Stomach smooth muscle (tissue), 2 donors: ENCODE measurements around the gene IL3.

Experiments used
- H3K27ac ChIP-seq: one replicate; pipeline ENCODE4 v1.7.0; 2013; ENCODE audit warnings: mild to moderate bottlenecking, low read length, inconsistent platforms
- H3K27me3 ChIP-seq, 2 donors: one replicate each; pipeline ENCODE4 v1.7.0; 2013; ENCODE audit warnings: low read length in 2 of 2; ENCODE audit not compliant: insufficient read depth in 2 of 2, control insufficient read depth in 1 of 2
- H3K36me3 ChIP-seq, 2 donors: one replicate each; pipeline ENCODE4 v1.7.0; 2013; ENCODE audit warnings: low read length in 2 of 2; ENCODE audit not compliant: control insufficient read depth in 2 of 2, insufficient read depth in 2 of 2
- H3K4me1 ChIP-seq: one replicate; pipeline ENCODE4 v1.7.0; 2013; ENCODE audit warnings: low read length; ENCODE audit not compliant: control insufficient read depth, insufficient read depth
- H3K4me3 ChIP-seq, 2 donors: one replicate each; pipeline ENCODE4 v1.7.0; 2013; ENCODE audit warnings: low read length in 2 of 2
- H3K9ac ChIP-seq, 2 donors: one replicate each; pipeline ENCODE4 v1.7.0; 2013; ENCODE audit warnings: low read length in 2 of 2, mild to moderate bottlenecking in 1 of 2
- H3K9me3 ChIP-seq, 2 donors: one replicate each; pipeline ENCODE4 v1.7.0; 2013; ENCODE audit warnings: low read length in 2 of 2; ENCODE audit not compliant: control insufficient read depth in 2 of 2
- donor health status: healthy.
- donor health status: Pancreatic carcinoma.

Gene IL3

DNA sequence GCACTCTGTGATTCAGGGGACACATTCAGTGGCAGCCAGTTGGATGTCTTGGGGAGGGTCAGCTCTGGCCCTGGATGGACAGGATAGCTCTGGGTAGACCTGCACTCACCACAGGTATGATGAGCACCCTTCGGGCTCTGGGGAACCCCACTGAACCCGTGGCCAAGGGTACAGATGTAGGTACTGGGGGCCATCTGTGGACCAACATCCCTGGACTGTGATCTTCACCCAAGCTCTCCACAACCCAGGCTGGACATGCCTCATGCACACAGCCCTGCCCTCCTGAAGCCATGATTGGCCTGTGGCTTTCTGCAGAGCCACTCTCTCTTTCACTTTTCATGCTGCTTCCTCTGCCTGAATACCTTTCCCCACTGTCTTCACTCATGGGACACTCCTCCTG, 33.4 kb upstream of the IL3 start:
- Histone ChIP-seq H3K9me3 (no peaks in the 10 kb centered on the region), H3K4me3 (no peak overlapping the region), H3K27me3 (peaks cover 0 to 3% of the 10 kb centered on the region in 2 donors), H3K9ac (no peak overlapping the region), H3K36me3 (no peaks in the 10 kb centered on the region), H3K27ac (no peak overlapping the region), H3K4me1 (no peaks in the 10 kb centered on the region)

DNA sequence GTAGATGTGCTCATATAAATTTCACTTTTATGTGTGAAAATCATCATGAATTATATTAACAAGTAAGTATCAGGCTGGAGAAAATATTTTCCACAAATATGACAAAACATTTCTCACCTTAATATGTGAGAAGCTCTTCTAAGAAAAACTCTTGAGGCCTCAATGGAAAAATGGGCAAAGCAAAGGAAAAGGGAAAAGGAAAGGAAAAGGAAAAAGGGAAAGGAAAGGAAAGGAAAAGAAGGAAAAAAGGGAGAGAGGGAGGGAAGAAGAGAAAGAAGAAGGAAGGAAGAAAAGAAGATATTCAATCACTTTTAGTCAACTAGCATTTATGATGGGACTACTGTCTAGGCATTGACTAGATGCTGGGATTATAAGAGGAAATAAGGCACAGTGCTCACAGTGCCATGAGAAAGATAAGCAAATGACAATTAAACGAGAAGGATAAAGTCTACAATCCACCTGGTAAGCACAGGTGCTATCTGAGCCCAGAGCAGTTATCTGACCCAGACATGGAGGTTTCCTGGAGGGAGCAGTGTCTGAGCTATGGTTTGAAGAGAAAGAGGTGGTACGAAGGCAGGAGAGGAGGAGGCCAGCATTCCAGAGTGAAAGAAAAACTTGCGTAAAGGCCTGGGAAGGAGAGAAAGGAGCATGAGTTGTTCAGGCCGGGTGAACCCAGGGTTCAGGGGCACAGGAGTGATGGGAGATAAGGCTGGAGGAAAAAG, 30.7 kb upstream of the IL3 start:
- Histone ChIP-seq H3K4me1 (no peaks in the 10 kb centered on the region), H3K27me3 (peaks cover 0 to 3% of the 10 kb centered on the region in 2 donors), H3K4me3 (no peak overlapping the region), H3K9ac (no peak overlapping the region), H3K9me3 (no peaks in the 10 kb centered on the region), H3K27ac (no peak overlapping the region), H3K36me3 (no peaks in the 10 kb centered on the region)

DNA sequence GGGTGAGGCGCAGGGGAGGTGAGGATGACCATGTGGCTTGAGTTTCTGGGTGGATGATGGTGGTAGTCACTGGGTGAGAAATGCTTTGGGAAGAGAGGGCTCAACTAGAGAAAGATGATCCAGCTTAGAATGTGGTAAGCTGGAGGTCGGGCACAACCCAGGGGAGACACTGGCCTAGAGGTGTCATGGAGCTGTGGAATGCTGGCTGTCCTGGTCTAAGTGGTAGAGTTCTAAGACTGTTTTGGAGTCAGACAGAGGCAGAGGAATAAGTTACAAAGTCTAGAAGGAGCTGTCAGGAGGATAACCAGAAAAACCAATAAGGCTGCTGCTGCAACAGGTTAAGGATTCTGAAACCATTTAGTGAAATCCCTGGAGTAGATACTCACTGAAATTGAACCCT, 29.8 kb upstream of the IL3 start:
- H3K36me3 ChIP-seq: no peaks in the 10 kb centered on the region
- H3K27me3 ChIP-seq: peaks cover 0 to 3% of the 10 kb centered on the region in 2 donors
- H3K4me1 ChIP-seq: no peaks in the 10 kb centered on the region
- no peak overlapping the region for H3K27ac ChIP-seq
- no peaks in the 10 kb centered on the region for H3K9me3 ChIP-seq
- no peak overlapping the region for H3K4me3 ChIP-seq
- H3K9ac ChIP-seq: no peak overlapping the region

DNA sequence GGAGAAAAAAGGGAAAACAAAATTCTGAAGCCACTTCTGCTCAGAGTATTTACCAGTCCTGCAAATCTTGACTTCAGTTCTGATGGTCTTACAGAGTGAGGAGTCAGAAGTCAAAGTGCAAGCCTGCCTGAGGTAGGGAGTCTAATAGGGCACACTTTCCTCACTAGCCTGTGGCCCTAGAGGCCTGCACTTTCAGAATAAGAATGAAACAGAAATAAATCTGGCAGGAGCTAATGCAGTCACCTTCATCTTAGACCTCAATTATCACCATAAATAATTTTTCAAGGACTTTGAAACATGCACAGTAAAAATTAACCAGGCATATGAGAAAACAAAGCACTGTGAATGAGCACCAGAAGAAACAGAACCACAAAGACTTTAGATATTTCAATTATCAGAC, 28.3 kb upstream of the IL3 start:
- Histone ChIP-seq H3K9ac (no peak overlapping the region), H3K9me3 (no peaks in the 10 kb centered on the region), H3K27me3 (no peaks in the 10 kb centered on the region), H3K27ac (no peak overlapping the region), H3K4me3 (no peak overlapping the region), H3K36me3 (no peaks in the 10 kb centered on the region), H3K4me1 (no peaks in the 10 kb centered on the region)

DNA sequence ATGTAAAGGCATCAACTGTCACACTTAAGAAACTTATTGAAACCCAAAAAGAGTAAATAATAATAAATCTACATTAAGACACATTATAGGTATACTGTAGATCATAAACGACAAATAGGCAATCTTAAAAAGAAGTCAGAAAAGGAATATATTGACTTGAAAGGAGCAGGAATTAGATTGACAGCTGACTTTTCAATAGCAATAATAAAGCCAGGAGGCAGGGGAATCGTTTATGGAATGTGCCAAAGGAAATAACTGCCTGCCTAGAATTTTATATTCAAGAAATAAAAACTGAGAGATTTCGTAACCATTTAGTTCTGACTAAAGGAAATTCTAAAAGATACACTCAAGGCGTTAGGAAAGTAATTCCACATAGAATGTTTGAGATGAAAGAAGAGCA, 27.3 kb upstream of the IL3 start:
- Histone ChIP-seq H3K27me3 (no peaks in the 10 kb centered on the region), H3K27ac (no peak overlapping the region), H3K9ac (no peak overlapping the region), H3K36me3 (no peaks in the 10 kb centered on the region), H3K4me1 (no peaks in the 10 kb centered on the region), H3K4me3 (no peak overlapping the region), H3K9me3 (no peaks in the 10 kb centered on the region)

DNA sequence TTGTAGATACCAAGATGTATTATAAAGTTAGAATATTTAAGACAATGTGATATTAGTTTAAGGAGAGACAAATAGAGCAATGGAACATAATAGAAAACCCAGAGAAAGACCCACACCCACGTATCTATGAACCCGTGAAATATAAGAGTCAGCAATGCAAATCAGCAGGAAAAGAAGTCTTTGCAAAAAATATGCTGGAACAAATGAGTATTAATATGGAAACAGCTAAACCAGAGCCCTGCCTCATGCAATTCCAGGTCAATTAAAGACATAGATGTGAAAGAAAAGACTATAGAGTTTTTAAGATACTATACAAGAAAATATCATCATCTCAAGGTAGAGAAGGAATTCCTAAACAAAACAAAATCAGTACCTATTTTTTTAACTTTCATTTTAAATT, 23.1 kb upstream of the IL3 start:
- Histone ChIP-seq H3K4me3 (no peak overlapping the region), H3K9ac (no peak overlapping the region), H3K27me3 (no peaks in the 10 kb centered on the region), H3K27ac (no peak overlapping the region), H3K4me1 (no peaks in the 10 kb centered on the region), H3K36me3 (no peaks in the 10 kb centered on the region), H3K9me3 (no peaks in the 10 kb centered on the region)

DNA sequence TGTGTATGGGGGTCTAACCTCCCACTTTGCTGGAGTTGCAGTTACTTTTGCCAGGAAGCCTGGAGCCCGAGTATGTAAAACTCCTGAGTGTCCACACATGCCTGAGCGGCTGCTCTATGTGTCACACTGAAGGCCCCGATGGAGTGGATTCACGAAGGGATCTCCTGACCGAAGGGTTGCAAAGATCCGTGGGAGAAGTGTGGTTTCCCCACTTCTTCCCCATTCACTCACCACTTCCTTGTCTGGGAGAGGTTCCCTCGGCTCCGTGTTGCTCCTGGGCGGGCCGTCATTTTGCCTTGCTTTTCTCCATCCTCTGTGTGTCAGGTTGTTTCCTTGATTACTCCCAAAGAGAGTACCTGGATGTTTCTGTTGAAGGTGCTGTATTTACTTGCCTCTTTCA, 16.2 kb upstream of the IL3 start:
- no peaks in the 10 kb centered on the region for H3K36me3 ChIP-seq
- no peak overlapping the region for H3K9ac ChIP-seq
- H3K4me3 ChIP-seq: no peak overlapping the region
- no peaks in the 10 kb centered on the region for H3K9me3 ChIP-seq
- H3K27ac ChIP-seq: no peak overlapping the region
- no peaks in the 10 kb centered on the region for H3K27me3 ChIP-seq
- H3K4me1 ChIP-seq: no peaks in the 10 kb centered on the region

DNA sequence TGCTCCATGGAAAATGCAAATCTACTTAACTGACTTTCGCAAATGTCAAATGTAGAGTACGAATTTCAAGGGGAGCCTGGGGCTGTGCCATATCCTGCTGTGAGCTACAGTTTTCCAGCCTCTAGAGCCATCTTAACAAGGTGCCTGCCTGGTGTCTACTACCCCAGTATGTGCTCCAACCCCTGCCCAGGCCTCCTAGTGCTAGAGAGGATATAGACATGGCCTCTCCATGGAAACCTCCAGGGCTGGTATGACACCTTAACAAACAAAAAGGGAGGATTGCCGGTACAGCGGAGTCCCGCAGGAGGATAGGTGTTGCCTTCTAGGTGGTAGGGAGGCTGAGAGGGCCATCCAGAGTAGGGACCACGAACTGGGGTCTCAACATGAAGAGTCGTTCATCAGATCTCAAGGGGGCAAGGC, 13.6 kb upstream of the IL3 start:
- Histone ChIP-seq H3K9ac (no peak overlapping the region), H3K27me3 (peaks cover 0 to 2% of the 10 kb centered on the region in 2 donors), H3K36me3 (no peaks in the 10 kb centered on the region), H3K4me3 (no peak overlapping the region), H3K9me3 (no peaks in the 10 kb centered on the region), H3K4me1 (no peaks in the 10 kb centered on the region), H3K27ac (no peak overlapping the region)

DNA sequence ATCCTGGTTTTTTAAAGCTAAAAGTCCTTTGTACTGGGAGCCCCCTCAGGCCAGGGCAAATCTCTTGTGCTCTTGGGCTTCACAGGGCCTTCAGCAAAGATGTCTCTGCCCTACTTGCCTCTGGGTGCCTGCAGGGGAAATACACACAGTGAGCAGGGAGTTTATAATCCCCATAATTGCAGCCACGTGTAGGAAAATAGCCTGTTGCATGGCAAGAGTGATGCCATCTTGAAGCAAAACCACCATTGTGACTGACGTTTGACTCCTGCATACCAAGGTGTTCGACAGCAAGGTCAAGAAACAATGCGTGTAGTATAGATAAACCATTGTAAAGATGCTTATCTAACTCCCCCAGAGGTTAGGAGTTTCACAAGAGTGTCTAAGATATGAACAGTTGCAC, 11.4 kb upstream of the IL3 start:
- no peaks in the 10 kb centered on the region for H3K4me1 ChIP-seq
- no peak overlapping the region for H3K9ac ChIP-seq
- H3K36me3 ChIP-seq: no peaks in the 10 kb centered on the region
- no peak overlapping the region for H3K27ac ChIP-seq
- no peaks in the 10 kb centered on the region for H3K9me3 ChIP-seq
- peaks cover 0 to 2% of the 10 kb centered on the region in 2 donors for H3K27me3 ChIP-seq
- no peak overlapping the region for H3K4me3 ChIP-seq

DNA sequence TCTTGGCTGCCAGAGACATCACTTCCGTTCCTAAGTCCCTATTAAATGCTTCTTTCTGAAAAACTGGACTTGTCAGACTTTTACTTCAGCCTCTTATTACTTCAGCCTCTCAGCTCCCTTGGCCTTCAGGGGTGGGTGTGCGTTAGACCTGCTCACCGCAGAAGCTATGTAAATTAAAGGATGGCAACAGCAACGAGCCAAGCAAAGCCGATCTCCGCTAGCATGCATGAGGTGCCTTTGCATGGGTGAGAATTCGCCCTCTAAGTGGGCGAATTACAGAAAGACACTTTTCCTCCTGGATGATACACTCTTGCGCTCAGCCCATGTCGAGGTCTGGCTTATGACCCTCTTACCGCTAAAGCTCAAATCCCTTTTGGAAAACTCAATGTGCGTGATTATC, 10.9 kb upstream of the IL3 start:
- H3K4me3 ChIP-seq: no peak overlapping the region
- no peaks in the 10 kb centered on the region for H3K9me3 ChIP-seq
- H3K4me1 ChIP-seq: no peaks in the 10 kb centered on the region
- no peak overlapping the region for H3K9ac ChIP-seq
- peaks cover 0 to 2% of the 10 kb centered on the region in 2 donors for H3K27me3 ChIP-seq
- no peak overlapping the region for H3K27ac ChIP-seq
- H3K36me3 ChIP-seq: no peaks in the 10 kb centered on the region

DNA sequence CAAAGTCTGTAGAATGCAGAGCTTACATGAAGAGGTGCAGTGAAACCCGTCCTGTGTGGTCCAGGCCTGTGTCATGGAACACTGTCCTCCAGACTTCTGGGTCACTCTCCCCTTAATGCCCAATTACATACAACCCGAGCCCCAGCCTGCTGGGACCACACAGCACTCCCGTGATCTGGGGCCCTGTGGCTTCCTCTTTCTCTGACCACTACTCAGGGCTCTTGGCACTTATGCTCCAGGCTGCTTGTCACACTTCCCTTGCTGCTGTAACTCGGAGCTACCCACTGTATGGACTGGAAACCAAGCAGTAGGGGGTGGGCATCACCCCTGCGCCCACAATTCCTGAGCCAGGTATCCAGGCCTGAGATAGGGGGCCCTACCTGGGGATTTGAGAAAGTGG, 10.3 kb upstream of the IL3 start:
- Histone ChIP-seq H3K4me1 (no peaks in the 10 kb centered on the region), H3K9ac (no peak overlapping the region), H3K9me3 (no peaks in the 10 kb centered on the region), H3K4me3 (no peak overlapping the region), H3K36me3 (no peaks in the 10 kb centered on the region), H3K27ac (no peak overlapping the region), H3K27me3 (peaks cover 0 to 2% of the 10 kb centered on the region in 2 donors)
